Panc1 (cell line): ENCODE data around the gene TNFAIP1. TPM values are rescaled to one million over a fixed set of nuclear protein-coding genes. Genes with fewer than 3 reads are reported as not detected.

Source experiments
- ATAC-seq: fragments of 200-7000 bp; cut with Tn5 transposase; 2 replicates; pipeline ENCODE4 v1.9.1; 2020; ENCODE audit warnings: mild to moderate bottlenecking, moderate library complexity
- Bru-seq: library from RNA; stranded (reverse); fragments of 400-500 nt; gene quantifications from one replicate; lab custom pipeline; 2021; lab: Mats Ljungman, UMichigan
- BruChase-seq, 2 experiments: library from RNA; stranded (reverse); fragments of 400-500 nt; gene quantifications; one replicate each; lab custom pipeline; 2021; lab: Mats Ljungman, UMichigan
- BruUV-seq: library from RNA; stranded (reverse); fragments of 400-500 nt; replicated peaks from 2 replicates; lab custom pipeline; 2021; lab: Mats Ljungman, UMichigan
- CTCF ChIA-PET: fragments of 300-600 bp; sonication (Branson Sonifier 250); formaldehyde crosslinking; loops from one replicate; lab custom pipeline; 2022; ENCODE audit warnings: antibody characterized with exemption; lab: Charles Lee
- POLR2A ChIA-PET: fragments of 300-600 bp; sonication (Branson Sonifier 250); formaldehyde crosslinking; loops from one replicate; lab custom pipeline; 2022; ENCODE audit warnings: antibody characterized with exemption; lab: Charles Lee
- DNase-seq: peaks from one replicate; pipeline ENCODE4 v3.0.0-alpha.2; 2010; ENCODE audit warnings: low read depth, low spot score
- H3K27ac ChIP-seq: 2 replicates; pipeline ENCODE4 v1.5.1; 2011; ENCODE audit warnings: mild to moderate bottlenecking, low read length, inconsistent platforms
- H3K27me3 ChIP-seq: fragments of 200-500 bp; sonication (Bioruptor generic); 2 replicates; pipeline ENCODE4 v1.6.0; 2014; ENCODE audit warnings: low read length, inconsistent platforms; ENCODE audit not compliant: control insufficient read depth, insufficient read depth
- H3K36me3 ChIP-seq: fragments of 200-500 bp; sonication (Bioruptor generic); 2 replicates; pipeline ENCODE4 v1.5.1; 2014; ENCODE audit warnings: inconsistent platforms, mild to moderate bottlenecking, low read length, moderate library complexity; ENCODE audit not compliant: control insufficient read depth, insufficient read depth
- H3K4me1 ChIP-seq: 2 replicates; pipeline ENCODE4 v1.5.1; 2011; ENCODE audit warnings: inconsistent platforms, mild to moderate bottlenecking, low read length, moderate library complexity; ENCODE audit not compliant: control insufficient read depth, insufficient read depth
- H3K4me3 ChIP-seq, 2 experiments: 2 replicates each; pipeline ENCODE4 v1.5.1; 2011 to 2012; ENCODE audit warnings: low read depth in 2 of 2, low read length in 2 of 2, mild to moderate bottlenecking in 2 of 2, inconsistent platforms in 1 of 2, moderate library complexity in 1 of 2
- H3K9me3 ChIP-seq: fragments of 200-500 bp; sonication (Bioruptor generic); 2 replicates; pipeline ENCODE4 v1.5.1; 2014; ENCODE audit warnings: low read depth, mild to moderate bottlenecking, inconsistent platforms, low read length, moderate library complexity; ENCODE audit not compliant: control insufficient read depth, insufficient read depth
- POLR2AphosphoS5 ChIP-seq: IDR thresholded peaks from 2 replicates; pipeline ENCODE4 v1.6.1; 2012; ENCODE audit warnings: mild to moderate bottlenecking, low read depth, low read length, moderate library complexity
- SIN3A ChIP-seq: IDR thresholded peaks from 2 replicates; pipeline ENCODE4 v1.6.1; 2012; ENCODE audit warnings: low read depth, mild to moderate bottlenecking, low read length, moderate library complexity, borderline replicate concordance; ENCODE audit not compliant: insufficient read depth
- TCF7L2 ChIP-seq: IDR thresholded peaks from 2 replicates; pipeline ENCODE4 v1.6.1; 2011; ENCODE audit warnings: mild to moderate bottlenecking, low read depth, low read length, inconsistent platforms
- in situ Hi-C: cut with HindIII; loops from 2 replicates; pipeline ENCODE4 v1.10.0; 2016; ENCODE audit warnings: low sequenced_read_pairs, low pct_unique_long_range_greater_than_20kb
- intact Hi-C: fragments of 100-400 bp; cut with micrococcal nuclease; formaldehyde crosslinking; loops from one replicate; pipeline ENCODE4 v1.10.0; 2022; ENCODE audit not compliant: unreplicated experiment
- long read RNA-seq: library from polyadenylated mRNA; unstranded; transcript quantifications from one replicate; pipeline ENCODE4 v2.0.0, GENCODE V29; 2021; ENCODE audit not compliant: unreplicated experiment
- polyA plus RNA-seq: library from polyadenylated mRNA; unstranded; fragments of >200 nt; gene quantifications from one replicate; pipeline ENCODE4 v1.2.1, GENCODE V29; 2012; ENCODE audit warnings: missing spikeins; ENCODE audit not compliant: insufficient read length
- total RNA-seq: library from RNA; stranded (reverse); gene quantifications from one replicate; pipeline ENCODE4 v1.2.1, GENCODE V29; 2021; ENCODE audit not compliant: unreplicated experiment
- TF ChIP-seq, protein P1 (sequence below): fragments of 450-650 bp; IDR thresholded peaks from 2 replicates; pipeline ENCODE4 v1.5.1; 2017; ENCODE audit warnings: mild to moderate bottlenecking
- TF ChIP-seq, protein P2 (sequence below), 2 experiments: IDR thresholded peaks; 2 replicates each; pipeline ENCODE4 v1.6.1; 2011 to 2012; ENCODE audit warnings: low read depth in 2 of 2, control low read depth in 1 of 2, low read length in 1 of 2, mild to moderate bottlenecking in 1 of 2, moderate library complexity in 1 of 2; ENCODE audit not compliant: insufficient read depth in 1 of 2

Gene TNFAIP1
- total RNA-seq (55.8 TPM), Bru-seq, nascent RNA (percentile 74 among the genes with signal in this experiment), BruChase-seq, experiment 1, labeled RNA remaining after a 2-hour chase (percentile 89 among the genes with signal in this experiment), BruChase-seq, experiment 2, labeled RNA remaining after a 6-hour chase (percentile 91 among the genes with signal in this experiment)
- 63.6 TPM for polyA plus RNA-seq
- long read RNA-seq, transcript TNFAIP1-201 (7 exons, 3,627 nt), result major isoform, 39 of 184 reads
- long read RNA-seq, partial matches to known transcripts, result 140 of 184 reads
- long read RNA-seq, other reads (novel, unspliced or antisense), result 5 of 184 reads

DNA sequence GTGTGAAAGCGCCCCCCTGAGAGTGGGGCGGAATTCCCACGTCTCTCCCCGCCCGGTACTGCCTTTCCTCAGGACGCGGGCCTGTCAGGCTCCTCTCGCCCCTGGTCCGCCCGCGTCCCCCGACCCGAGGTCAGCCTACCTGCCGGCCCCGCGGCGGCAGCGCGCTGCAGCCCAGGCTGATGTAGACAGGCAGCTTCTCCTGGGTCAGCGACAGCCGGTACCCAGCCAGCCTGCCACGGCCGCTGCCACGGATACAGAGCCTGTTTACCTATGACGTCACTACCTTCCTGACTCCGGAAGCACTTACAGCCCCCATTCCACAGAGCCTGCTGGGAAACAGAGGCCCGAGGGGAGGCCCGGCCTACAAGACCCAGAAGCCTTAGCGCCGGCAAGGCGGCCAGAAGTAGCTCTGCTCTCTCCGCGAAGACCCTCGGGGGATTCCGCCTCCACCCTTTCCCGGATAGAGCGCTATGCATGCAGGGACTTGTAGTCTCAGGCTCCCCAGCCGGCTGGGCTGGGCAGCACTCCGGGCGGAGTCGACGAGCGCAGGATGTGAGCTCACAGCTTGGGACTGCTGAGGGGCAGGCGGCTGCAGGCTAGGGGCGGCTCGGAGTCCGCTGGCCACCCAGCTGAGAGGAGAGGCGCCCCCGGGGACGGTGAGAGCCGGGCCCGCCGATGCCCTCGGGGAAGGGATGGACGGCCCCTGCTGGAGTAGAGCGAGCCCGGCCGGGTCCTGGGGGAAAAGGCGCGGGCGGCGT lies at the start of gene TNFAIP1, which contains the start of gene IFT20:
Gene TNFAIP1 (plus strand): TSS at position 561 of the 758 bp plus-strand sequence. CDS start 3,761 bp downstream, outside the sequence.
Gene IFT20 (minus strand): TSS at position 272 of the 758 bp plus-strand sequence. CDS start 3,487 bp downstream, outside the sequence.
- POLR2A ChIA-PET, result interaction anchor here (0.6 to 2.0 kb wide), 10 partner anchors 10 to 412 kb away, joined by 3 to 11 read pairs (median 4); partner anchors contain the start of genes POLDIP2 and TMEM97
- in situ Hi-C loops, result no loop called here
- peak; percentile 98 for ATAC-seq

GRCh38 chr17:28285965-28286364 lies 49.6 kb upstream of the TNFAIP1 start:
- TF ChIP-seq, protein P1, sequence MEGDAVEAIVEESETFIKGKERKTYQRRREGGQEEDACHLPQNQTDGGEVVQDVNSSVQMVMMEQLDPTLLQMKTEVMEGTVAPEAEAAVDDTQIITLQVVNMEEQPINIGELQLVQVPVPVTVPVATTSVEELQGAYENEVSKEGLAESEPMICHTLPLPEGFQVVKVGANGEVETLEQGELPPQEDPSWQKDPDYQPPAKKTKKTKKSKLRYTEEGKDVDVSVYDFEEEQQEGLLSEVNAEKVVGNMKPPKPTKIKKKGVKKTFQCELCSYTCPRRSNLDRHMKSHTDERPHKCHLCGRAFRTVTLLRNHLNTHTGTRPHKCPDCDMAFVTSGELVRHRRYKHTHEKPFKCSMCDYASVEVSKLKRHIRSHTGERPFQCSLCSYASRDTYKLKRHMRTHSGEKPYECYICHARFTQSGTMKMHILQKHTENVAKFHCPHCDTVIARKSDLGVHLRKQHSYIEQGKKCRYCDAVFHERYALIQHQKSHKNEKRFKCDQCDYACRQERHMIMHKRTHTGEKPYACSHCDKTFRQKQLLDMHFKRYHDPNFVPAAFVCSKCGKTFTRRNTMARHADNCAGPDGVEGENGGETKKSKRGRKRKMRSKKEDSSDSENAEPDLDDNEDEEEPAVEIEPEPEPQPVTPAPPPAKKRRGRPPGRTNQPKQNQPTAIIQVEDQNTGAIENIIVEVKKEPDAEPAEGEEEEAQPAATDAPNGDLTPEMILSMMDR, result no peak
- TF ChIP-seq SIN3A (no peak), TCF7L2 (no peak), POLR2AphosphoS5 (no peak)
- TF ChIP-seq, protein P2, sequence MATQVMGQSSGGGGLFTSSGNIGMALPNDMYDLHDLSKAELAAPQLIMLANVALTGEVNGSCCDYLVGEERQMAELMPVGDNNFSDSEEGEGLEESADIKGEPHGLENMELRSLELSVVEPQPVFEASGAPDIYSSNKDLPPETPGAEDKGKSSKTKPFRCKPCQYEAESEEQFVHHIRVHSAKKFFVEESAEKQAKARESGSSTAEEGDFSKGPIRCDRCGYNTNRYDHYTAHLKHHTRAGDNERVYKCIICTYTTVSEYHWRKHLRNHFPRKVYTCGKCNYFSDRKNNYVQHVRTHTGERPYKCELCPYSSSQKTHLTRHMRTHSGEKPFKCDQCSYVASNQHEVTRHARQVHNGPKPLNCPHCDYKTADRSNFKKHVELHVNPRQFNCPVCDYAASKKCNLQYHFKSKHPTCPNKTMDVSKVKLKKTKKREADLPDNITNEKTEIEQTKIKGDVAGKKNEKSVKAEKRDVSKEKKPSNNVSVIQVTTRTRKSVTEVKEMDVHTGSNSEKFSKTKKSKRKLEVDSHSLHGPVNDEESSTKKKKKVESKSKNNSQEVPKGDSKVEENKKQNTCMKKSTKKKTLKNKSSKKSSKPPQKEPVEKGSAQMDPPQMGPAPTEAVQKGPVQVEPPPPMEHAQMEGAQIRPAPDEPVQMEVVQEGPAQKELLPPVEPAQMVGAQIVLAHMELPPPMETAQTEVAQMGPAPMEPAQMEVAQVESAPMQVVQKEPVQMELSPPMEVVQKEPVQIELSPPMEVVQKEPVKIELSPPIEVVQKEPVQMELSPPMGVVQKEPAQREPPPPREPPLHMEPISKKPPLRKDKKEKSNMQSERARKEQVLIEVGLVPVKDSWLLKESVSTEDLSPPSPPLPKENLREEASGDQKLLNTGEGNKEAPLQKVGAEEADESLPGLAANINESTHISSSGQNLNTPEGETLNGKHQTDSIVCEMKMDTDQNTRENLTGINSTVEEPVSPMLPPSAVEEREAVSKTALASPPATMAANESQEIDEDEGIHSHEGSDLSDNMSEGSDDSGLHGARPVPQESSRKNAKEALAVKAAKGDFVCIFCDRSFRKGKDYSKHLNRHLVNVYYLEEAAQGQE (IDR thresholded peaks at IDR 0.05; ENCODE audit: insufficient read depth in 1 of 2, low read depth in 2 of 2, low read length in 1 of 2), result no peak
- Histone ChIP-seq H3K9me3 (no peaks in the 10 kb centered on the region), H3K27ac (no peak overlapping the region), H3K4me1 (no peaks in the 10 kb centered on the region; the same call in 1 of the 2 replicates), H3K27me3 (no peaks in the 10 kb centered on the region), H3K36me3 (no peaks in the 10 kb centered on the region), H3K4me3 (no peak overlapping the region)
- intact Hi-C loops, result no loop called here
- no TSS peak for BruUV-seq
- CTCF ChIA-PET, result no interaction called here
- POLR2A ChIA-PET, result no interaction called here
- no peak for ATAC-seq
- in situ Hi-C loops, result no loop called here
- DNase-seq, result no peak

More for the DNA sequence above, at the start of gene TNFAIP1, which contains the start of gene IFT20:
- intact Hi-C loops, result no loop called here
- H3K27me3 ChIP-seq, result no peaks in the 10 kb centered on the region
- DNase-seq, result peak; percentile 94
- BruUV-seq, result no TSS peak
- TF ChIP-seq SIN3A, result peak; percentile 97
- TF ChIP-seq, protein P1, result no peak
- TF ChIP-seq, protein P2 (IDR thresholded peaks at IDR 0.05; ENCODE audit: insufficient read depth in 1 of 2, low read depth in 2 of 2, low read length in 1 of 2), result 0 out of 4 replicates have a peak, but pooled peaks of 1 of the 2 experiments have one; percentile 38
- 0 out of 2 replicates have a peak, but pooled peaks have one; percentile 43 for TF ChIP-seq TCF7L2
- peak; percentile 87 for TF ChIP-seq POLR2AphosphoS5
- CTCF ChIA-PET, result interaction anchor here (0.9 to 1.5 kb wide), 3 partner anchors 11 to 102 kb away, joined by 4 to 5 read pairs (median 5); no protein-coding TSS in a partner anchor
- H3K4me1 ChIP-seq, result peaks cover 27% of the 10 kb centered on the region
- no peaks in the 10 kb centered on the region; the same call in 1 of the 2 replicates for H3K36me3 ChIP-seq
- H3K27ac ChIP-seq, result peak within 1 kb of the TSS; percentile 94
- H3K4me3 ChIP-seq, result peak within 1 kb of the TSS; percentile 87 to 95
- H3K9me3 ChIP-seq, result no peaks in the 10 kb centered on the region
